HT-29 (cell line): Measurements from ENCODE around the gene CLCNKA. TPM values are rescaled to one million over a fixed set of nuclear protein-coding genes. Genes with fewer than 3 reads are reported as not detected.

ENCODE experiments used
- DNase-seq: peaks from one replicate; pipeline ENCODE4 v3.0.0-alpha.2; 2015; ENCODE audit warnings: low spot score
- total RNA-seq: library from RNA; depleted of rRNA; stranded (reverse); fragments of >200 nt; shearing (Covaris generic); gene quantifications from 2 replicates; pipeline ENCODE4 v1.2.3, GENCODE V29; 2014

The CLCNKA gene
- total RNA-seq, 1 experiment from 2014 or later = not detected

- DNase-seq = no peak
Measured at GRCh38 chr1:16063226-16063829, 41.5 kb downstream of the CLCNKA start.

GRCh38 chr1:16063921-16064320, 42.1 kb downstream of the CLCNKA start:
- no peak for DNase-seq

GRCh38 chr1:16064536-16065268, 42.9 kb downstream of the CLCNKA start:
- no peak for DNase-seq

GRCh38 chr1:16065269-16065576, 43.4 kb downstream of the CLCNKA start:
- no peak for DNase-seq

- no peak for DNase-seq
Measured at GRCh38 chr1:16066245-16066644, 44.4 kb downstream of the CLCNKA start.

GRCh38 chr1:16067127-16067768, 45.4 kb downstream of the CLCNKA start:
- peak; percentile 84 for DNase-seq

- DNase-seq = no peak
Measured at GRCh38 chr1:16067933-16068332, 46.1 kb downstream of the CLCNKA start.

- no peak for DNase-seq
Measured at GRCh38 chr1:16068356-16069270, 46.8 kb downstream of the CLCNKA start.

GRCh38 chr1:16070640-16071355, 49.0 kb downstream of the CLCNKA start:
- no peak for DNase-seq

GRCh38 chr1:16071614-16072013, 49.8 kb downstream of the CLCNKA start:
- DNase-seq = no peak

- DNase-seq = no peak
Measured at GRCh38 chr1:16072095-16072494, 50.3 kb downstream of the CLCNKA start.

- DNase-seq = no peak
Measured at GRCh38 chr1:16072616-16073484, 51.0 kb downstream of the CLCNKA start.

- DNase-seq = peak; percentile 31
Measured at GRCh38 chr1:16073490-16074119, 51.8 kb downstream of the CLCNKA start, which contains the start of gene FAM131C. Gene FAM131C, minus strand, starts transcription at chr1:16073651. Its CDS starts 209 bp downstream, at chr1:16073442.

GRCh38 chr1:16074217-16074616, 52.4 kb downstream of the CLCNKA start:
- DNase-seq = no peak

- no peak for DNase-seq
Measured at GRCh38 chr1:16075337-16076030, 53.6 kb downstream of the CLCNKA start.

- DNase-seq = no peak
Measured at GRCh38 chr1:16076031-16076864, 54.4 kb downstream of the CLCNKA start.

GRCh38 chr1:16076865-16077238, 55.0 kb downstream of the CLCNKA start:
- no peak for DNase-seq
